Epithelial cell of prostate (primary cell): ENCODE data around the gene SLC7A7.
"Not testable (repeated sequence)": the region's sequence is repeated elsewhere in the genome, so short reads cannot be mapped to it uniquely, and the experiment has no call there.

ENCODE experiments used
- DNase-seq: peaks from one replicate; pipeline ENCODE4 v3.0.0-alpha.2; 2011; ENCODE audit warnings: low read depth, low spot score
- H3K27ac ChIP-seq: fragments of 450-650 bp; 2 replicates; pipeline ENCODE4 v1.5.1; 2017; ENCODE audit warnings: mild to moderate bottlenecking

Gene SLC7A7

GRCh38 chr14:22766457-22767322 lies 48.5 kb downstream of the SLC7A7 start, which contains the start of gene OXA1L:
Gene OXA1L (plus strand): TSS chr14:22766688. CDS start chr14:22766702, 14 bp downstream.
- peak; percentile 78 for DNase-seq

GRCh38 chr14:22764382-22764781 lies 50.9 kb downstream of the SLC7A7 start:
- no peak for DNase-seq
- H3K27ac ChIP-seq = no peak overlapping the region

More at GRCh38 chr14:22766457-22767322, 48.5 kb downstream of the SLC7A7 start, which contains the start of gene OXA1L:
- H3K27ac ChIP-seq = peak within 1 kb of the TSS; percentile 55

- DNase-seq = no peak
- H3K27ac ChIP-seq = no peak overlapping the region
Observed at GRCh38 chr14:22761734-22762133, 53.5 kb downstream of the SLC7A7 start.

GRCh38 chr14:22757972-22758650 lies 57.1 kb downstream of the SLC7A7 start:
- DNase-seq = not testable (repeated sequence)

GRCh38 chr14:22753586-22753985 lies 61.6 kb downstream of the SLC7A7 start:
- no peak for DNase-seq
- no peak overlapping the region for H3K27ac ChIP-seq

More at GRCh38 chr14:22757972-22758650, 57.1 kb downstream of the SLC7A7 start:
- not testable (repeated sequence) for H3K27ac ChIP-seq

- DNase-seq = no peak
- no peak overlapping the region for H3K27ac ChIP-seq
Observed at GRCh38 chr14:22752422-22752821, 62.8 kb downstream of the SLC7A7 start.

- H3K27ac ChIP-seq = no peak overlapping the region
- no peak for DNase-seq
Observed at GRCh38 chr14:22748631-22749068, 66.6 kb downstream of the SLC7A7 start.

GRCh38 chr14:22748206-22748605 lies 67.0 kb downstream of the SLC7A7 start:
- H3K27ac ChIP-seq = no peak overlapping the region
- no peak for DNase-seq

- H3K27ac ChIP-seq = no peak overlapping the region
Observed at GRCh38 chr14:22747769-22748168, 67.5 kb downstream of the SLC7A7 start.

GRCh38 chr14:22740020-22740419 lies 75.2 kb downstream of the SLC7A7 start:
- DNase-seq = no peak
- no peak overlapping the region for H3K27ac ChIP-seq

More at GRCh38 chr14:22747769-22748168, 67.5 kb downstream of the SLC7A7 start:
- no peak for DNase-seq

- H3K27ac ChIP-seq = no peak overlapping the region
- no peak for DNase-seq
Observed at GRCh38 chr14:22739423-22739822, 75.8 kb downstream of the SLC7A7 start.

- H3K27ac ChIP-seq = no peak overlapping the region
- DNase-seq = no peak
Observed at GRCh38 chr14:22737052-22737451, 78.2 kb downstream of the SLC7A7 start.

- not testable (repeated sequence) for H3K27ac ChIP-seq, DNase-seq
Observed at GRCh38 chr14:22736384-22736783, 78.9 kb downstream of the SLC7A7 start.

GRCh38 chr14:22735096-22735495 lies 80.1 kb downstream of the SLC7A7 start:
- H3K27ac ChIP-seq = no peak overlapping the region
- no peak for DNase-seq

- no peak overlapping the region for H3K27ac ChIP-seq
- no peak for DNase-seq
Observed at GRCh38 chr14:22733829-22734228, 81.4 kb downstream of the SLC7A7 start.

GRCh38 chr14:22732062-22732461 lies 83.2 kb downstream of the SLC7A7 start:
- not testable (repeated sequence) for DNase-seq, H3K27ac ChIP-seq

GRCh38 chr14:22726012-22726411 lies 89.2 kb downstream of the SLC7A7 start:
- no peak overlapping the region for H3K27ac ChIP-seq
- DNase-seq = no peak

GRCh38 chr14:22725374-22725773 lies 89.9 kb downstream of the SLC7A7 start:
- DNase-seq, H3K27ac ChIP-seq: not testable (repeated sequence)

- H3K27ac ChIP-seq, DNase-seq: not testable (repeated sequence)
Observed at GRCh38 chr14:22724847-22725246, 90.4 kb downstream of the SLC7A7 start.

GRCh38 chr14:22723815-22724214 lies 91.4 kb downstream of the SLC7A7 start:
- no peak overlapping the region for H3K27ac ChIP-seq
- no peak for DNase-seq
